Neural cell (in vitro differentiated cells): ENCODE results near the gene PTPRN2.

Experiments used
- CTCF ChIP-seq: fragments of 450-650 bp; IDR thresholded peaks from 2 replicates; pipeline ENCODE4 v1.5.1; 2014; ENCODE audit warnings: antibody characterized with exemption, mild to moderate bottlenecking, moderate library complexity; ENCODE audit not compliant: poor library complexity, severe bottlenecking
- EP300 ChIP-seq: fragments of 450-650 bp; conservative IDR thresholded peaks from 2 replicates; pipeline ENCODE4 v1.6.1; 2014; ENCODE audit warnings: antibody characterized with exemption, mild to moderate bottlenecking, moderate library complexity; ENCODE audit not compliant: poor library complexity, severe bottlenecking

GRCh38 chr7:157569967-157570366, 1017.7 kb downstream of the PTPRN2 start:
- TF ChIP-seq CTCF (no peak), EP300 (no peak)
